Stimulated activated CD8-positive, alpha-beta memory T cell treated with anti-CD3 and anti-CD28 coated beads, Interleukin-7, amount 100 ng/mL, for 48 hours (primary cell): Measurements from ENCODE around the gene PCDHGA4.
"Not testable (repeated sequence)": the region's sequence is repeated elsewhere in the genome, so short reads cannot be mapped to it uniquely, and the experiment has no call there.

Source experiments
- DNase-seq, 2 donors: peaks; one replicate each; pipeline ENCODE4 v3.0.0-alpha.2; 2020; ENCODE audit warnings: low read depth in 1 of 2; ENCODE audit errors: extremely low read depth in 1 of 2

PCDHGA4 gene

GRCh38 chr5:141382469-141383294 lies 27.9 kb downstream of the PCDHGA4 start, which contains the start of gene PCDHGA7:
Gene PCDHGA7 (plus strand): TSS chr5:141382742. CDS start chr5:141382900, 158 bp downstream.
- no peak for DNase-seq

- DNase-seq, result no peak
These were observed 28.5 kb downstream of the PCDHGA4 start for GRCh38 chr5:141383345-141383744.

- DNase-seq, result no peak
These were observed 29.8 kb downstream of the PCDHGA4 start for GRCh38 chr5:141384471-141385267.

- not testable (repeated sequence) for DNase-seq
These were observed 32.9 kb downstream of the PCDHGA4 start, which contains the start of gene PCDHGB4 for GRCh38 chr5:141387557-141388311. Gene PCDHGB4 (plus strand): TSS chr5:141387698. CDS start chr5:141387885, 187 bp downstream.

GRCh38 chr5:141388661-141389060 lies 33.8 kb downstream of the PCDHGA4 start:
- DNase-seq, result no peak

- no peak for DNase-seq
These were observed 34.6 kb downstream of the PCDHGA4 start for GRCh38 chr5:141389153-141390042.

- no peak for DNase-seq
These were observed 37.8 kb downstream of the PCDHGA4 start, which contains the start of gene PCDHGA8 for GRCh38 chr5:141392429-141393198. Gene PCDHGA8 (plus strand): TSS chr5:141392633. CDS start chr5:141392814, 181 bp downstream.

GRCh38 chr5:141393267-141393666 lies 38.4 kb downstream of the PCDHGA4 start:
- no peak for DNase-seq

- DNase-seq, result not testable (repeated sequence)
These were observed 39.8 kb downstream of the PCDHGA4 start for GRCh38 chr5:141394401-141395187.

GRCh38 chr5:141397756-141398551 lies 43.1 kb downstream of the PCDHGA4 start, which contains the start of gene PCDHGB5:
Gene PCDHGB5 (plus strand): TSS chr5:141397947. CDS start chr5:141398128, 181 bp downstream.
- DNase-seq, result not testable (repeated sequence)

GRCh38 chr5:141398608-141399007 lies 43.8 kb downstream of the PCDHGA4 start:
- DNase-seq, result no peak

GRCh38 chr5:141399555-141400258 lies 44.9 kb downstream of the PCDHGA4 start:
- no peak for DNase-seq

GRCh38 chr5:141402553-141403243 lies 47.9 kb downstream of the PCDHGA4 start, which contains the start of gene PCDHGA9:
Gene PCDHGA9 (plus strand): TSS chr5:141402778. CDS start chr5:141402953, 175 bp downstream.
- DNase-seq, result no peak

- DNase-seq, result no peak
These were observed 48.6 kb downstream of the PCDHGA4 start for GRCh38 chr5:141403387-141403786.
